HG03025 (cell line): Measurements from ENCODE around the gene ZNF853.

ENCODE experiments used
- ATAC-seq: cut with Tn5 transposase; IDR thresholded peaks from one replicate; pipeline ENCODE4 v1.9.1; 2021; ENCODE audit warnings: mild to moderate bottlenecking, moderate library complexity; ENCODE audit not compliant: unreplicated experiment, low FRiP score

Gene ZNF853

DNA sequence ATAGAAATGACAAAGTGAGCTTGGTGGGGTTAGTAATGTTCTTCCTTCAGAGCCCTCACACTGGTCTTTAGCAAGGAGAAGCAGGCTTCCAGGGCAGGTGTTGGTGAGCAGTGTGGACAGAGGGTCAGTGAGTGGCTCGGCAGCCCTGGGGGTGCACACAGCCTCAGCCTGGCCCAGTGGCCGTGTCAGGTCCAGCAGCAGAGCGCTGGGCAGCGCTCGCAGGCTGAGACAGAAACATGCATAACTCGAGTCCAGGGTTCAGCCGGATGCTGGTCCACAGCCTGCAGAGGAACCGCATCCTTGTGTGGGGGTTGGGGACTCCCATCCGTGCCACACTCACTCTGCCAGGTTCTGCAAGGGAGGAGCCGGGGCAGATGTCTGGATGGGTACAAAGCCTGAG is 11.0 kb upstream of the ZNF853 start:
- no peak for ATAC-seq

DNA sequence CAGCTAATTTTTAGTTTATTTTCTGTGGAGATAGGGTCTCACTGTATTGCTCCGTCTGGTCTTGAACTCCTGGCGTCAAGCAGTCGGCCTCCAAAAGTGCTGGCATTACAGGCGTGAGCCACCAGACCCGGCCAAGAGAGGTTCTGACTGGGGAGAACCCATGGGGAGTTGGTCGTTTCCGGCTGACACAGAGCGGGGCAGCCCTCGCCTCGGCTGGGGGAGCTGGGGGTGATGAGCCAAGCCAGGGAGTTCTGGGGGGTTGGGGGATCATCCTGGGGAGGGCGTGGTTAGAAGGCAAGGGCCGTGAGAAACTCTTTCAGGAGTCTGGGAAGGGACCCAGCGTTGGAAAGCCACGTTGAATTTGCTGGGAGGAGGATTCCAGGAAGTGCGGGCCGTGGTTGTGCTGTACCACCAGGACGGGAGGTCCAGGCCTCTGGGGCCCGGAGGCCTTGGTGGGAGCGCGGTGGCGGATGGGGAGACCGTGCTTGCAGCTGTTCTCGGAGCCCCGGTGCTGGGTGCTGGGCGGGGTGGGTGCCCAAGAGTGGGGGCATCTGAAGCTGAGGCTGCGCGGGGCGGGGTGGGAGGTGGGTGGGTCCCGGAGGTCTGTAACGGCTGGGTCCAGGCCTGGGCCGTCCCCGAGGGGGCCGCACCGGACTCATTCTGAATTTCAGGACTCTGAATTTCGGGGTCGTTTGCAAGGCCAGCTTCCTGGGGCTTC is 8.4 kb upstream of the ZNF853 start:
- no peak for ATAC-seq

DNA sequence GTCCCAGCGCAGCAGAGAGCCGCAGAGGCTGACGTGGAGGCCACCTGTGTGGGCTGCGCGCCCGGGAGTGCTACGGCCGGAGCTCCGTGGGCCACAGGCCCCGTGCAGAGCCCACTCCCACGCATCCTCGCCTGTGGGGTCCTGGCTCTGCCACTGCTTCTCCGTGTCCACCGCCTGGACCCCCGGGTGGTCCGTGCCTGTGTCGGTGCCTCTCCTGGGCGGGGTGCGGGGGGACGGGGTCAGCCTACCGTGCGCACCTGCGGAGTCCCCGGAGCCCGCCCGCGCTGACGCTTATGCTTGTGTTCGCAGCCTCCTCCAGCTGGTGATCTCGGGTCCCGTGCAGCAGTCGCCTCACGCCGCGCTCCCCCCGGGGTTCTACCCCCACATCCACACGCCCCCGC is 7.8 kb upstream of the ZNF853 start:
- no peak for ATAC-seq

DNA sequence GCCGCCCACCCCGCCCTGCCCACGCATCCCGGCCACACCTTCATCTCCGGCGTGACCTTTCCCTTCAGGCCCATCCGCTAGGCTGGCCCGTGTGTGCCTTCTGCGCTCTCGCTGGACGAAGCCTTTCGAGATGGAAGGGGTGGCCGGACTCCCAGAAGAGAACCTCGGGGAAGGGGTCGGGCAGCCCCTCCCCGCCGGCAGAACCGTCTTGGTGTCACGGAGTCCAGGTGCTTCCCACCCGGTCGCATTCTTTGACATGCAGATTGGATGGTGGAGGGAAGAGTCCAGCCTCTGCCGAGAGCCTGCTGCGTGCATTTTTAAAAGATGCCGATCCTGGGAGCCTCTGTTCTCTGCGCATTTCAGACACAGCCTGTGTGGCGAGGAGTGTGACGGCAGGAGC is 7.3 kb upstream of the ZNF853 start:
- no peak for ATAC-seq

DNA sequence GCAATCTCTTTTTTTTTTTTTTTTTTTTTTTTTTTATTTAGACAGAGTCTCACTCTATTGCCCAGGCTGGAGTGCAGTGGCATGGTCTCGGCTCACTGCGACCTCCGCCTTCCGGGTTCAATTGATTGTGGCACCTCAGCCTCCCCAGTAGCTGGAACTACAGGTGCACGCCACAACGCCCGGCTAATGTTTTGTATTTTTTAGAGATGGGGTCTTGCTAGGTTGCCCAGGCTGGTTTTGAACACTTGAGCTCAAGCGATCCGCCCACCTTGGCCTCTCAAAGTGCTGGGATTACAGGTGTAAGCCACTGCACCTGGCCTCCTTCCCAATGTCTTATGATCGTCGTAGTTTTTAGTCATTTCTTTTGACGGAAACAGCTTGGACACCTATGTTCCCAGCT is 6.6 kb upstream of the ZNF853 start:
- ATAC-seq, result no peak

DNA sequence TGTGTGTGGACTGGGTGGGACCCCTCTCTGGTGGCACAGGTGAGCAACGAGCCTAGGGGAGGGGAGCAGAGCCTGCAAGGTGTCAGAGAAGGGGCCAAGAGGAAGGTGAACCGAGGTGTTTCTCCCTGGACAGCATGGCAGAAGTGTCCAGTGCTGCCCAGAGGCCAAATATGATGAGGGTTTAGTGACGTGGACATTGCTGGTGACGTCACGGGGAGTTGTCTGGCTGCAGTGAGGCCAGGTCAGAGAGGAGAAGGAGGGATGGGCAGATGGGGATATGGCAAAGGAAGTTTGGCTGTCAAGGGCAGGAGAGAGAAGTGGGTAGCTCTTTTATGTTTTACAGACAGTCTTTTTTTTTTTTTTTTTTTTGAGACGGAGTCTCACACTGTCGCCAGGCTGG is 2.6 kb upstream of the ZNF853 start:
- ATAC-seq, result no peak

DNA sequence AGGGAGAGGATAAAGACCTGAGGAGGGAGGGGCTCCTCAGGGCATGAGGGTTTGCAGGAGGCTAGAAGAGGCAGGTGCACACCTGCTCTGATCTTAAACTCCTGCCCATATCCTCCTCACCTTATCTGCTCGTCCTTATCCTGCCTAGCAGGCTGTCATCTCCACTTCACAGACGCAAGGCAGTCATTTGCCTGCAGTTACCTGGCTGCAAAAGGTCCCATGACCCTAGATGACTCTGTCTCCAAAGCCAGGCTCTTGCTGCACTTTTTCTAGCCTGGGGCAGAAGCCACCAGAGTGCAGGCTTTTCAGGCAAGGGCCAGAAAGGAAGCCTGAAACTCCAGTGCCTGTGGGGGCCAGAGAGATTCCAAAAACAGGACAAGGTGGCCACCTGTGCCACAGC is 1.7 kb upstream of the ZNF853 start:
- no peak for ATAC-seq

DNA sequence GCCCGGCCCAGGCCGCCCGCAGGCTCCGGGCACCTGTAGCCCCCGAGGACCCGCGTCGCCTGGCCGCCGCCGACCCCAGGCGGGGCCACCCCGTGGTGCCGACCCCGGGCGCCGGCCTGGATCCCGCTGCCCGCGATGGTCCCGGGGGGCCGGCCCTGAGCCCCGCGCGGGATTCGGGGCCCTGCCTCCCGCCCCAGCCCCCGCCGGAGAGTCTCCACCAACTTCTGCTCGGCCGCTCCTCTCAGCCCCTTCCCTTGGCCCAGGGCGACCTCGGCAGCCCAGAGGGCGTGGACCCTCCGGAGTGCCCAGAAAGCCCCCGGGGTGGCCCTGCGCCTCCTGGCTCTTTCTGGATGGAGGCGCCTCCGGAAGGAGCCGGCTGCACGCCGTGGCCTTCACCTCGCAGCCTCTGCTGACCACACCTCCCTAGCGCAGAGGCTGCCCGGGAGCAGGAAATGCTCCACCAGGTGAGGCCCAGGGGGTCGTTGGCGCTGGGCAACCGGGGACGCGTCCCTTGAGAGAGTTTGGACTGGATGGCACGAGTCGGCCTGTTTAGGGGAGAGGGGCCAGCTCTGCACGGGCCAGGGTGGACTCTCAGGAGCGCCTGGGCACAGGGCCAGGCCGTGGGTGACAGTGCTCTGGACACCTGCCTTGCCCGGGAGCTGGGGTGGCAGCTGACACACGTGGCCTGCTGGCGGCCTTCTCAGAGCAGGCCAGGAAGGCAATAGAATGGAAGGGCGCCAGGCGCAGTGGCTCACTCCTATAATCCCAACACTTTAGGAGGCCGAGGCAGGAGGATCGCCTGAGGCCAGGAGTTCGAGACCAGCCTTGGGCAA is 529 bp downstream of the ZNF853 start:
- ATAC-seq, result no peak

DNA sequence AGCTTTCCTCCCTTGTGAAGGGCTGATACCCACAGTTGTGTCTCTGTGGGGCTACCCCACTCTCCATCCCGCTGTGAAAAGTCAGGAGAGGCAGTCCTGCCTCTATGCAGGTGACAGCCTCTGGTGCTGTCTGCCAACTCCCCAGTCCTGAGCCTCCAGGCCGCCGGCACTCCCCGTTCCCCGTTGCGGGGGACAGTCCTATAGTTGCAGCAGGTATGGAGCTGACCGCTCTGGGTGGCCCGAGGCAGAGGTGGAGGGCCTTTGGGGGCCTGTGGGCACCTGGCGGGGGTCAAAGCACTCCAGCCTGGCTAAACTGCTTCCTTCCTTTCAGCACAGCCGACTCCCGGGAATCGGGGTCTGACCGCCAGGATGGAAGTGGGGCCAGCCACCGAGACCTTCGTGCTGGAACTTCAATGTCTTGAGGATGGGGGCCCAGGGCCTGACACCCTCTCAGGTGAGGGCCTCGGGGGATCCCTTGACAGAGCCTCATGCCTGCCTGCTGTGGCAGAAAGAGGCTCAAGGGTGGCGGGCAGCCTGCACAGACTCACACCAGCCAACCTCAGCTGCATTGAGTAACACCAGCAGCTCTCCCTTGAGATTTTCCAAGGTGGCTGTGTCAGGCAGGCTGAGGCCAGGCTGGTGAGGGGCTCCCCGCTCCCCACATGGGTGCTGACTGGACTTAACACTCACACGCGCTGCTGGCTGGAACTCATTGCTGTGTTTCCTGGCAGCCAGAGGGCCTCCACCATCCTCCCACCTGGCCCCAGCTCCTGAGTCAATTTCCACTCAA is 1.6 kb downstream of the ZNF853 start:
- ATAC-seq, result no peak

DNA sequence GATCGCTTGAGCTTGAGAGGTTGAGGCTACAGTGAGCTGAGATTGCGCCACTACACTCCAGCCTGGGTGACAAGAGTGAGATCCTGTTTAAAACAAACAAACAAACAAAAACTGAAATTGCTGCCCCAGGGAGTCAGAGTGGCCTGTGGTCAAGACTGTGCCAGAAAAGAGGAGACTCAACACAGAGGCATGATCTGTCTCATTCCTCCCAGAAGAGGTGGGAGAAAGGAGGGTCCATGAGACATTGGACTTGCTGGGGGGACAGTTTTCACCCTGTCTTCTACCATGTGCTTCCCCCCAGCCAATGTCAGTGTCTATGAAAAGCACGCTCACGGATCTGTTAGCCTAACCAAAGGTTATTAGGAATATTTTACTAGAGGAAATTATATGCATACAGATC is 3.2 kb downstream of the ZNF853 start:
- no peak for ATAC-seq

DNA sequence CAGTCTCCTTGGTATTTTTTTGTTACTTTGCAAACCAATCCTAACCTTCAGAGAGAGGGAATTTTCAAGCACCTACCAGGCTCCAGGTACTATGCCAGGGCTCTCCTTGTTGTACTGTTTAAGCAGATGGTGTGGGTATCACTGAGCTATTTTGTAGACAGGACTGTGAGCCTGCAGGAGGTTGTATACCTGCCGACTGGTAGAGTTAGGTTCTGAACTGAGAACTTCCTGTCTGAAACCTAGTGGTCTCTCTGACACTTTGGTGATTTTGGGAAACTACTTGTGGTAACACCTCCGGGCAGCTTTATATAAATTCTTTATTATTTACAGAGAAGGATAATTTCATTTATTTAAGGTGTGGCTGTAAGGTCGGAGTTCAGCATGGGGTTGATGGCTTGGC is 4.6 kb downstream of the ZNF853 start:
- ATAC-seq, result no peak

DNA sequence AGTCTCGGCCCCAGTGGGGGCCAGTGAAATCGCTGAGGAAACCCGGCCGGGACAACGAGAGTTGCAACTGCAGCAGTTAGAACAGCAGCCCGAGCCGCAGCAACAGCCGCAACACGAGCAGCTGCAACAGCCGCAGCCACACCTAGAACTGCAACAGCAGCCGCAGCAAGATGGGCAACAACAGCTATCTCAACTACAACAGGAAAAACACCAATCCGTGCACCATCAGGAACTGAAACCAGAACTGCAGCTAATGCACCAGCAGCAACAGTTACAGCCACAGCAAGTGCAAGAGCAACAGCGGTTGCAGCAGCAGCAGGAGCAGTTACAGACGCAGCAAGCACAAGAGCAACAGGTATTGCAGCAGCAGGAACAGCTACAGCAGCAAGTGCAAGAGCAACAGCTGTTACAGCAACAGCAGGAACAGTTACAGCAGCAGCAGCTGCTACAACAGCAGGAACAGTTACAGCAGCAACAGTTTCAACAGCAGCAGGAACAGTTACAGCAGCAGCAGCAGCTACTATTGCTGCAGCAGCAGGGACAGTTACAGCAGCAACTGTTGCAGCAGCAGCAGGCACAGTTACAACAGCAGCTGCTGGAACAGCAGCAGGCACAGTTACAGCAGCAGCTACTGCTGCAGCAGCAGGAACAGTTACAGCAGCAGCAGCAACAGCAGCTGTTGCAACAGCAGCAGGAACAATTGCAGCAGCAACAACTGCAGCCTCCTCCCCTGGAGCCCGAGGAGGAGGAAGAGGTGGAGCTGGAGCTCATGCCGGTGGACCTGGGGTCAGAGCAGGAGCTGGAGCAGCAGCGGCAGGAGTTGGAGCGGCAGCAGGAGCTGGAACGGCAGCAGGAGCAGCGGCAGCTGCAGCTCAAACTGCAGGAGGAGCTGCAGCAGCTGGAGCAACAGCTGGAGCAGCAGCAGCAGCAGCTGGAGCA is 6.1 kb downstream of the ZNF853 start:
- ATAC-seq, result no peak

DNA sequence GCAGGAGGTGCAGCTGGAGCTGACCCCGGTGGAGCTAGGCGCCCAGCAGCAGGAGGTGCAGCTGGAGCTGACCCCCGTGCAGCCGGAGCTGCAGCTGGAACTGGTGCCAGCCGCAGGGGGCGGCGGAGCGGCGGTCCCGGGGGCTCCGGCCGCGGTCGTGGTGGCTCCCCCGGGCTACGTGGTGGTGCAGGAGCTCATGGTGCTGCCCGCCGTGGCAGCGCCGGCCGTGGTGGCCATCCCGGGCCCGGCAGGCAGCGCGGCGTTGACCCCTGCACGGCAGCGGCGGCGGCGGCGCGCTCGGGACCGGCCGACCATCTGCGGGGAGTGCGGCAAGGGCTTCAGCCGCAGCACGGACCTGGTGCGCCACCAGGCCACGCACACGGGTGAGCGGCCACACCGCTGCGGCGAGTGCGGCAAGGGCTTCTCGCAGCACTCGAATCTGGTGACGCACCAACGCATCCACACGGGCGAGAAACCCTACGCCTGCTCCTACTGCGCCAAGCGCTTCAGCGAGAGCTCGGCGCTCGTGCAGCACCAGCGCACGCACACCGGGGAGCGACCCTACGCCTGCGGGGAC is 6.8 kb downstream of the ZNF853 start:
- no peak for ATAC-seq

DNA sequence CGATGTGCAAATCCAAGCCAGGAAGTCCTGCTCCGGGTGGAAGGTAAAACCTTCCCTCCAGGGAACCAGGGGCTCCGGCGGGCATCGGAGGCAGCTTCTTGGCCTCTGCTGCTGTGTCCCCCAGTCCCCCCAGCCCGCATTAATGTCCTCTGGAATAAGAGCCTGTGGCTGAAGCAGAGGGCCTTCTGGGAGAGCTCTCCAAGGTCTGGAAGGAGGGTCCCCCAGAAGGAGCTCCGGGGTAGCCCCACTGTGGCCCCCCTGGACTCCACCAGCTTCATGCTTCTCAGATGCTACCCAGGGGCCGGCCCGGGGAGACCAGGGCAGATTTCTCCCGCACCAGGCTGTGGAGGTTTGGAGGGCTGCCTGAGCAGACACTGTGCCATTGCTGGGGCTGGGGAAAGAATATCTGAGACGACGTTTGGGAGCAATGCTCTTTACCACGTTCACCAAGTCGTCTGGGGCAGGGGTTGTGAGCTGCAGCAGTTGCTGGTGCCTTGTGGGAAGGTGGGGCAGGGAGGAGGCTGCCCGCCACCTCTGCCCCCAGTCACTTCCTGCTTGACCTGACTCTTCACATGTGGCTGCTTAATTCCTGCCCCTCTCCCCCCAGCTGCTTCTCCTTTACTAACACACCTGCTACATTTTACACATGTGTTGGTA is 8.3 kb downstream of the ZNF853 start:
- ATAC-seq, result no peak

DNA sequence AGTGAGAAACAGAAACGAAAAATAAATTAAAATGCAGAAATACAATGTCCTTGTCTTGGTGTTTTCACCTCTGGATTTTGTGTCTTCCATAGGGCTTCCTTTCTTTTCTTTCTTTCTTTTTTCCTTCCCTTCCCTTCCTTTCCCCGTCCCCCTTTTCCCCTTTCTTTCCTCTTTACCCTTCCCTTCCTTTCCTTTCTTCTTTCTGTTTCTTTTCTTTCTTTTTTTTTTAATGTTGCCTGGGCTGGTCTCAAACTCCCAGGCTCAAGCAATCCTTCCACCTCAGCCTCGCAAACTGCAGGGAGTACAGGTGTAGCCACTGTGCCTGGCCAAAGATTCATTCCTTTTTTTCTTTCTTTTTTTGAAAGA is 8.8 kb downstream of the ZNF853 start:
- ATAC-seq, result no peak

DNA sequence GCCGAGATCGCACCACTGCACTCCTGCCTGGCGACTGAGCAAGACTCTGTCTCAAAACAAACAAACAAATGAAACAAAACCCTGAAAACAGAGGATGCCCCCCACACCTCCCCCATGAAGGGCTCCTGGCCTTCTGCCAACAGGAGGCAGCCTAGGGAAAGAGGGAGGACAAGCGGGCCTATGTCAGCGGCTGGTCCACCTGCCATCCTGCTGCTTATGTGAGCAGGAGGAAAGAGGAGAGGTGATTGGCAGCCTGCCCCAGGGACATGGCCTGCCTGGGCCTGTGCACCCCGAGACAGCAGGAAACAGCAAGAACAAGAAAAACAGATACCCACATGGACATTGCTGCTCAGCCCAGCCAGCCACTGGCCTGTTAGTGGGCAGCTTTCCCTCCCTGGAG is 12.6 kb downstream of the ZNF853 start:
- no peak for ATAC-seq

DNA sequence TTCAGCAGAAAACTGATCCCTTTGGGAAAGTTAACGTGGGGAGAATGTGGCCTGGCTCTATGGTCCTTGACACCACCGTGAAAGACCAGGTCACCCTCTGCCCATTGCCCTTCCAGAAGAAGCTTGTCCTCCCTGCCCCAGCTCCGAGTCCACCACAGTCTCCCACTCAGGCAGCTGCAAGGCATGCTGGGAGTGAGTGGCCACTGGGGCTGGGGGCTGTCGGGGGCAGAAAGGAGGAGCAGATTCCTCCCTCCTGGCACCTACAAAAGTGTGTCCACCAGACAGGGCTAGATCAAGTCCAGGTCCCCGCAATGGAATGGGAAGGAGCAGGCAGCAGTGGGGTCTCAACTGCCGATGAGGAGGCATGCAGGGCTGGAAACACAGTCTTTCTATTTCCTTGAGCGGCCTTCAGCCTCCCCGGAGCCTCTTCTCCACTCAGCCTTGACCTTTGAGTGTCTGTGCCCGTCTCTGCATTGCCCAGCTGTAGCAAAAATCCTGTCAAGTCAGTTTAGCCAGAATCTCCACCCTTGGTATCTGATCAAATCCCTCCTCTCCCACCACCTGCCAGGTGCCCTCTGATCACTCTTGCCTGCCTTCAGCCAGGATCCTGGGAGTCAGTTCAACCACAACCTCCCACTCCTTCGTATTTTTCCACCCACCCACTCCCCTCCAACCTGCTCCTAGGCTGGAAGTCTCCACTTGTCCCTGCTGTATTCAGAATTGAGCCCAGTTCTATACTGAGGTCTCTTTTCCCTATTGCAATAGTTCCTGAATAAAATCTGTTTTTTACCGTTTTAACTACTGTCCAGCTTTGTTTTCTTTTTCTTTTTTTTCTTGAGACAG is 14.8 kb downstream of the ZNF853 start:
- ATAC-seq, result no peak

DNA sequence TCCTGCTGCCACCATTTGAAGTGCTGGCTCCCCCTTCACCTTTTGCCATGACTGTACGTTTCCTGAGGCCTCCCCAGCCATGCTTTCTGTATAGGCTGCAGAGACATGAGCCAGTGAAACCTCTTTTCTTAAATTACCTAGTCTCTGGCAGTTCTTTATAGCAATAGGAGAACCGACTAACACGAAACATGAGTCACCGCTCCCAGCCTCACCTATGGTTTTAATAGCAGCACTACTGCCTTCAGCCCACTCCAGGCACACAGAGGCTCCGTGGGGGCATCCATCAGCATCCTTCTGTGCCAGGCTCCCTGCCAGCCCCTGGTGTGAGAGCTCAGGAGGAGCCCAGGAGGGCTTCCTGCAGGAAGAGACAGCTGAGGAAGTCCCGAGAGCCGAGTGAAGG is 16.2 kb downstream of the ZNF853 start:
- ATAC-seq, result no peak

DNA sequence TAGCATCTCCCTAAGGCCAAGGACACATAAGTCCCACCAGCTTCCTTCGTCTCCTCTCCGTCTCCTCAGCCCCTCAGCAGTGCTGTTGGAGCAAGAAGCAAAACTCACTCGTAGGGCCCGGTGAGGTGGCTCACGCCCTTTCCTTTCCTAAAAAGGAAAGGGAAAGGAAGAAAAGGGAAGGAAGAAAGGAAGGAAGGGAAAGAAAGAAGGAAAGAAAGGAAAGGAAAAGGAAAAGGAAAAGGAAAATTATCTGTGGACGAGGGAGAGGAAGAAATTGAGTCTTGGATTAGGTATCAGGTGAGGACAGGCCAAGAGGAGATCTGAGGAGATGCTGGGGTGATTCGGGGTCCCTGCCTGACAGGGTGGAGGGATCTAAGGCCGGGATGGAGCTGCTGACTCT is 18.6 kb downstream of the ZNF853 start:
- ATAC-seq, result no peak
